Upper lobe of left lung (tissue), 4 donors: ENCODE measurements around the gene CHP1.

Experiments used
- EP300 ChIP-seq, 4 donors: sonication (generic); formaldehyde crosslinking; IDR thresholded peaks; one replicate each; pipeline ENCODE4 v1.5.1; 2017; ENCODE audit warnings: antibody characterized with exemption in 4 of 4, control low read depth in 2 of 4
- TF ChIP-seq, protein P1 (sequence below), 6 experiments: fragments of 450-650 bp in 4 of 6; fragments of 200-600 bp in 2 of 6; sonication (generic) in 2 of 6; IDR thresholded peaks; one replicate each; pipeline ENCODE4 v1.5.1; 2016 to 2019; ENCODE audit warnings: antibody characterized with exemption in 6 of 6

DNA sequence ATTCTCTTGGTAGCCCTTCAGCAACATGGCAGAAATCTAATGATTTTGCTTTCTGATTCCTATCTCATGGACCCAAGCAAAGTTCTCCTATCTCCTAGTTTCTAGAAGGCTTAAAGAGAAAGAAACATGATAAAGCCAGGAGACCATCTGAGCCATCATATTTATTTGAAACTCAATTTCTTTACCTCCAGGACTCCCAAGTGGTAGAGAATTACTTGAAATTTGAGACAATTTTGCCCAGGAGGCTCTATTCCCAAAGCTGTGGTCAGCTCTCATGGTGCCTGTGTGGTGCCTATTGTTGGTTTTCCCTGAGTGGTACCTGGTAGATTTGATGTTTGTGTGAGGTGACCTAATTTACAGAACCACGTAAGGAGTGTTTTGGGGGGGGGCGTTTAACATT is 38.8 kb downstream of the CHP1 start:
- TF ChIP-seq, protein P1, sequence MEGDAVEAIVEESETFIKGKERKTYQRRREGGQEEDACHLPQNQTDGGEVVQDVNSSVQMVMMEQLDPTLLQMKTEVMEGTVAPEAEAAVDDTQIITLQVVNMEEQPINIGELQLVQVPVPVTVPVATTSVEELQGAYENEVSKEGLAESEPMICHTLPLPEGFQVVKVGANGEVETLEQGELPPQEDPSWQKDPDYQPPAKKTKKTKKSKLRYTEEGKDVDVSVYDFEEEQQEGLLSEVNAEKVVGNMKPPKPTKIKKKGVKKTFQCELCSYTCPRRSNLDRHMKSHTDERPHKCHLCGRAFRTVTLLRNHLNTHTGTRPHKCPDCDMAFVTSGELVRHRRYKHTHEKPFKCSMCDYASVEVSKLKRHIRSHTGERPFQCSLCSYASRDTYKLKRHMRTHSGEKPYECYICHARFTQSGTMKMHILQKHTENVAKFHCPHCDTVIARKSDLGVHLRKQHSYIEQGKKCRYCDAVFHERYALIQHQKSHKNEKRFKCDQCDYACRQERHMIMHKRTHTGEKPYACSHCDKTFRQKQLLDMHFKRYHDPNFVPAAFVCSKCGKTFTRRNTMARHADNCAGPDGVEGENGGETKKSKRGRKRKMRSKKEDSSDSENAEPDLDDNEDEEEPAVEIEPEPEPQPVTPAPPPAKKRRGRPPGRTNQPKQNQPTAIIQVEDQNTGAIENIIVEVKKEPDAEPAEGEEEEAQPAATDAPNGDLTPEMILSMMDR (IDR thresholded peaks at IDR 0.05): no peak
- TF ChIP-seq EP300 (IDR thresholded peaks at IDR 0.05): no peak
